Measurements from ENCODE around the gene IL20. TPM values are rescaled to one million over a fixed set of nuclear protein-coding genes. Genes with fewer than 3 reads are reported as not detected.

IL20 gene
- polyA plus RNA-seq, 1 donor (not counting 4 experiments of a cell fraction or from before 2014, with no cell fraction given): 4.7 TPM

DNA sequence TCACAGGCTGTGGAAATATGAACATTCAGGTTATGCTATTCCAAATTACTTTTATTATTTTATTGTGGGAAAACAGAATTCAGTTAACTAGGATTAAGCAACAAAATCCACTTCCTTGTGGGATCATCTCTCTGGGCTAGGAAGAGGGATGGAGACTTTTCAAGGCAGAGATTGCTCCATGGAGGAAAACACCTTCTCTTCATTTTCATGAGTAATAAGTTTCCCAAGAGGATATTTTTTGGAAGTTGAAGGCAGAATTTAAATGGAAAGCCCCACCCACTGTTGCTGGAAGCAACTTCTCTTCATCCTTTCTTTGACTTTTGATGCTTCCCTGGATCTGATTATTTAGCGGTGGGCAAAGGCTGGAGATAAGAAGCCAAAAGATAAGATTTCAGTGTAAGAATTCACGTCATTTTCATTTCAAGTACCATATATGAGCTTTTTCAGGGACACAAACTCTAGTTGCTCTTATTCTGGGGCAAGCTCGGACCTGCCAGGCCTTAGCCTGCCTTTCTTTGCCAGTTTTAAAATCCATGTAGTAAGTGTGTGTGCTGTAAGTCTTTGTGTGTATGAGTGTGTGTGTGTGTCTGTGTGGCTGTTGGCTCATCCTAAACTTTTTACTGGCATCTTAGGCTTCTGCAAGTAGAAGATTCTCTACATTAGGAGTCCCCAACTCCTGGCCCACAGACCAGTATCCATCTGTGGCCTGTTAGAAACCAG is 20.1 kb downstream of the IL20 start:
- no peaks in the 10 kb centered on the region for H3K9me3 ChIP-seq (ENCODE audit: control insufficient read depth, low read depth, low read length)
- H3K4me3 ChIP-seq (ENCODE audit: control insufficient read depth in 2 of 3, extremely low read depth in 1 of 3, insufficient read depth in 2 of 3, low read depth in 1 of 3, low read length in 3 of 3): peak overlapping the region in 1 of 3 experiments; percentile 0
- H3K4me1 ChIP-seq (ENCODE audit: control insufficient read depth, extremely low read depth, insufficient read depth, low read length): peaks cover 44% of the 10 kb centered on the region
- peak overlapping the region; percentile 24 for H2AFZ ChIP-seq (ENCODE audit: control insufficient read depth, low read length)
- no peaks in the 10 kb centered on the region for H4K20me1 ChIP-seq (ENCODE audit: control insufficient read depth, extremely low read depth, insufficient read depth, low read length)
- TF ChIP-seq, protein P1, sequence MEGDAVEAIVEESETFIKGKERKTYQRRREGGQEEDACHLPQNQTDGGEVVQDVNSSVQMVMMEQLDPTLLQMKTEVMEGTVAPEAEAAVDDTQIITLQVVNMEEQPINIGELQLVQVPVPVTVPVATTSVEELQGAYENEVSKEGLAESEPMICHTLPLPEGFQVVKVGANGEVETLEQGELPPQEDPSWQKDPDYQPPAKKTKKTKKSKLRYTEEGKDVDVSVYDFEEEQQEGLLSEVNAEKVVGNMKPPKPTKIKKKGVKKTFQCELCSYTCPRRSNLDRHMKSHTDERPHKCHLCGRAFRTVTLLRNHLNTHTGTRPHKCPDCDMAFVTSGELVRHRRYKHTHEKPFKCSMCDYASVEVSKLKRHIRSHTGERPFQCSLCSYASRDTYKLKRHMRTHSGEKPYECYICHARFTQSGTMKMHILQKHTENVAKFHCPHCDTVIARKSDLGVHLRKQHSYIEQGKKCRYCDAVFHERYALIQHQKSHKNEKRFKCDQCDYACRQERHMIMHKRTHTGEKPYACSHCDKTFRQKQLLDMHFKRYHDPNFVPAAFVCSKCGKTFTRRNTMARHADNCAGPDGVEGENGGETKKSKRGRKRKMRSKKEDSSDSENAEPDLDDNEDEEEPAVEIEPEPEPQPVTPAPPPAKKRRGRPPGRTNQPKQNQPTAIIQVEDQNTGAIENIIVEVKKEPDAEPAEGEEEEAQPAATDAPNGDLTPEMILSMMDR (optimal IDR thresholded peaks at IDR 0.05 in 1 of 3, IDR thresholded peaks at IDR 0.05 in 1 of 3, conservative IDR thresholded peaks at IDR 0.05 in 1 of 3; ENCODE audit: extremely low read depth in 1 of 3, insufficient read depth in 2 of 3, low read length in 3 of 3): no peak
- no peak for TF ChIP-seq EZH2 (IDR thresholded peaks at IDR 0.05; ENCODE audit: low read length)
- peak; percentile 55 for FAIRE-seq
- no peaks in the 10 kb centered on the region for H3K9me1 ChIP-seq (ENCODE audit: control insufficient read depth, extremely low read depth, insufficient read depth, low read length)
- H3K27me3 ChIP-seq (ENCODE audit: control insufficient read depth, extremely low read depth, insufficient read depth, low read length): no peaks in the 10 kb centered on the region
- peak overlapping the region; percentile 63 for H3K4me2 ChIP-seq (ENCODE audit: control insufficient read depth, extremely low read depth, insufficient read depth, low read depth, low read length)
- peak overlapping the region; percentile 78 for H3K27ac ChIP-seq (ENCODE audit: control insufficient read depth, insufficient read depth, low read length)
- peak overlapping the region; percentile 33 for H3K9ac ChIP-seq (ENCODE audit: control insufficient read depth, extremely low read depth, insufficient read depth, low read length)
- no peaks in the 10 kb centered on the region for H3K79me2 ChIP-seq (ENCODE audit: control insufficient read depth, insufficient read depth, low read length)
- dilution Hi-C loops (cut with MboI; ENCODE audit: extremely low pct_ligation_motif_present, low sequenced_read_pairs): no loop called here
- DNase-seq (ENCODE audit: low read depth, low spot score): no peak
- H3K36me3 ChIP-seq (ENCODE audit: control insufficient read depth in 2 of 2, extremely low read depth in 1 of 2, insufficient read depth in 2 of 2, low read length in 2 of 2): no peaks in the 10 kb centered on the region

DNA sequence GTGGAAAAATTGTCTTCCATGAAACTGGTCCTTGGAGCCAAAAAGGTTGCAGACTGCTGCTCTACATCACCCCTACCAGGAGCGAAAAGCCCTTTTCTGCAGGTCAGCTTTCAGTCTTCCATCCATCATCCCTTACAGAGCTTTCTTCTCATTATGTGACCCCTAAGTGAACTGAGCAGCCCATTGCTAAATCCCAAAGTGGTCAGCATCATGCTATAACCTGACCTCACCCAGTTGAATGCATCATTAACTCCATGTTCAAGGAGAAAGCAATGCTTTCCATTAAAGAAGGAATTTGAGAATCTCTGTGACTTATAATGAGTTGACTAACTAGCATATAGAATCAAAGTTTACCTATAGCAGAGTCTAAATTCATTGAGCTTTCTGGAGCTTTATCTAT is 21.4 kb downstream of the IL20 start:
- Histone ChIP-seq H3K36me3 (ENCODE audit: control insufficient read depth in 2 of 2, extremely low read depth in 1 of 2, insufficient read depth in 2 of 2, low read length in 2 of 2) (no peaks in the 10 kb centered on the region), H3K27ac (ENCODE audit: control insufficient read depth, insufficient read depth, low read length) (no peak overlapping the region), H3K9ac (ENCODE audit: control insufficient read depth, extremely low read depth, insufficient read depth, low read length) (no peak overlapping the region), H3K4me2 (ENCODE audit: control insufficient read depth, extremely low read depth, insufficient read depth, low read depth, low read length) (no peak overlapping the region), H3K4me1 (ENCODE audit: control insufficient read depth, extremely low read depth, insufficient read depth, low read length) (peaks cover 56% of the 10 kb centered on the region), H2AFZ (ENCODE audit: control insufficient read depth, low read length) (no peak overlapping the region), H3K4me3 (ENCODE audit: control insufficient read depth in 2 of 3, extremely low read depth in 1 of 3, insufficient read depth in 2 of 3, low read depth in 1 of 3, low read length in 3 of 3) (no peak overlapping the region), H3K9me3 (ENCODE audit: control insufficient read depth, low read depth, low read length) (no peaks in the 10 kb centered on the region), H3K27me3 (ENCODE audit: control insufficient read depth, extremely low read depth, insufficient read depth, low read length) (no peaks in the 10 kb centered on the region), H4K20me1 (ENCODE audit: control insufficient read depth, extremely low read depth, insufficient read depth, low read length) (no peaks in the 10 kb centered on the region), H3K9me1 (ENCODE audit: control insufficient read depth, extremely low read depth, insufficient read depth, low read length) (no peaks in the 10 kb centered on the region), H3K79me2 (ENCODE audit: control insufficient read depth, insufficient read depth, low read length) (no peaks in the 10 kb centered on the region)
- DNase-seq (ENCODE audit: low read depth, low spot score): no peak
- FAIRE-seq: no peak
- TF ChIP-seq, protein P1 (optimal IDR thresholded peaks at IDR 0.05 in 1 of 3, IDR thresholded peaks at IDR 0.05 in 1 of 3, conservative IDR thresholded peaks at IDR 0.05 in 1 of 3; ENCODE audit: extremely low read depth in 1 of 3, insufficient read depth in 2 of 3, low read length in 3 of 3): no peak
- no peak for TF ChIP-seq EZH2 (IDR thresholded peaks at IDR 0.05; ENCODE audit: low read length)
- dilution Hi-C loops (cut with MboI; ENCODE audit: extremely low pct_ligation_motif_present, low sequenced_read_pairs): no loop called here

All from keratinocyte (primary cell).